MM.1S (cell line): ENCODE results near the gene CDC40.

Experiments
- EZH2 ChIP-seq: fragments of 300-600 bp; sonication (generic); optimal IDR thresholded peaks from 2 replicates; pipeline ENCODE3; 2017; ENCODE audit warnings: low read depth, mild to moderate bottlenecking, antibody characterized with exemption, low read length, mixed read lengths
- TF ChIP-seq, protein P1 (sequence below): fragments of 300-600 bp; sonication (generic); IDR thresholded peaks from 2 replicates; pipeline ENCODE4 v1.5.1; 2016; ENCODE audit warnings: antibody characterized with exemption, low read length, mixed read lengths

GRCh38 chr6:110211753-110212152 lies 31.5 kb downstream of the CDC40 start:
- TF ChIP-seq, protein P1, sequence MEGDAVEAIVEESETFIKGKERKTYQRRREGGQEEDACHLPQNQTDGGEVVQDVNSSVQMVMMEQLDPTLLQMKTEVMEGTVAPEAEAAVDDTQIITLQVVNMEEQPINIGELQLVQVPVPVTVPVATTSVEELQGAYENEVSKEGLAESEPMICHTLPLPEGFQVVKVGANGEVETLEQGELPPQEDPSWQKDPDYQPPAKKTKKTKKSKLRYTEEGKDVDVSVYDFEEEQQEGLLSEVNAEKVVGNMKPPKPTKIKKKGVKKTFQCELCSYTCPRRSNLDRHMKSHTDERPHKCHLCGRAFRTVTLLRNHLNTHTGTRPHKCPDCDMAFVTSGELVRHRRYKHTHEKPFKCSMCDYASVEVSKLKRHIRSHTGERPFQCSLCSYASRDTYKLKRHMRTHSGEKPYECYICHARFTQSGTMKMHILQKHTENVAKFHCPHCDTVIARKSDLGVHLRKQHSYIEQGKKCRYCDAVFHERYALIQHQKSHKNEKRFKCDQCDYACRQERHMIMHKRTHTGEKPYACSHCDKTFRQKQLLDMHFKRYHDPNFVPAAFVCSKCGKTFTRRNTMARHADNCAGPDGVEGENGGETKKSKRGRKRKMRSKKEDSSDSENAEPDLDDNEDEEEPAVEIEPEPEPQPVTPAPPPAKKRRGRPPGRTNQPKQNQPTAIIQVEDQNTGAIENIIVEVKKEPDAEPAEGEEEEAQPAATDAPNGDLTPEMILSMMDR, result no peak
- no peak for TF ChIP-seq EZH2
